Measurements from ENCODE around the gene UBE2O.

UBE2O gene

DNA sequence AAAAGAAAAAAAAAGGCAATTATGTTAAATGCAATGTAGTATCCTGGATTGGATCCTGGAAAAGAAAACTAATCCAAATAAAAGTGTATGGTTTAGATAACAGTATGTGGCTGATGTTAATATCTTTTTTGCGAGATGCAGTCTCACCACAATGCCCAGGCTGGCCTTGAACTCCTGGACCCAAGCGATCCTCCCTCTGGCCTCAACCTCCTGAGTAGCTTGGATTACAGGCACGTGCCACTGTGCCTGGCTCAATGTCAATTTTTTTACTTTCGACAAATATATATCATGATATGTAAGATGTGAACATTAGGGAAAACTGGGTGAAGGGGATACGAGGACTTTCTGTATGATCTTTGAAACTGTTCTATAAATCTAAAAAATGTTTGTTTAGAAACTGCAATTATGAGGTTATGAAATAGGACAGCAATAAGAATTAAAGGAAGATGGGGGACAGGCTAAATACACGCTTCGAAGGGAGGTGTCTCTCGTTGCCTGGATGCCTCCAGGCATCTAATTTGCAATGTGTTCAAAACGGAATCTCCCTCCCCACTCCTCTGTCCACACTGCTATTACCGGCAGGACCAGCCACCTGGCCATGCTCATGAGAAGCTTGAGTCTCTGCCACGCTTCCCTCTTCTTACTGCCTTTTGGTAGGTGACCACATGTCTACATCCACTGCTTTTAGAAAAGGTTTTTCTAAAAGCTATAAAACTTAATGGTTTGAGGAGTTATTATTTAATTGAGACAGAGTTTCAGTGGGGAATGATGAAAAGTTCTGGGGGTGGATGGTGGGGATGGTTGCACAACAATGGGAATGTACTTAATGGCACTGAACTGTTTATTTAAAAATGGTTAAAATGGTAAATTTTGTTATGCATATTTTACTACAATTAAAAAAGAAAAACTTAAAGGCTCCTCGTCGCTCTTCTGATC lies 15.2 kb downstream of the UBE2O start:
- DNase-seq: no peak

DNA sequence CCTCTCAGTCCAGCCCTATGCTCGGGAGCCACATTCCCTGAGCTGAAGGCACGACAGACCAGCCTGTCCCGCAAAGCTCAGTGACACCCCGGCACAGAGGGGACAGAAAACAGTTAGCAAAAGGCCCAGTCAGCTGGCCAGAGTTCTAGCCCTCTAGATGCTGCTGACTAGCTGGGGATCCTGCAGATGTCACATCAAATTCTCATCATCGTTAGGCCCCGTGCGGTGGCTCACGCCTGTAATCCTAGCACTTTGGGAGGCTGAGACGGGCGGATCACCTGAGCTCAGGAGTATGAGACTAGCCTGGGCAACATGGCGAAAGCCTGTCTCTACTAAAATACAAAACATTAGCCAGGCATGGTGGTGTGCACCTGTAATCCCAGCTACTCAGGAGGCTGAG lies 17.2 kb downstream of the UBE2O start:
- no peak for DNase-seq

DNA sequence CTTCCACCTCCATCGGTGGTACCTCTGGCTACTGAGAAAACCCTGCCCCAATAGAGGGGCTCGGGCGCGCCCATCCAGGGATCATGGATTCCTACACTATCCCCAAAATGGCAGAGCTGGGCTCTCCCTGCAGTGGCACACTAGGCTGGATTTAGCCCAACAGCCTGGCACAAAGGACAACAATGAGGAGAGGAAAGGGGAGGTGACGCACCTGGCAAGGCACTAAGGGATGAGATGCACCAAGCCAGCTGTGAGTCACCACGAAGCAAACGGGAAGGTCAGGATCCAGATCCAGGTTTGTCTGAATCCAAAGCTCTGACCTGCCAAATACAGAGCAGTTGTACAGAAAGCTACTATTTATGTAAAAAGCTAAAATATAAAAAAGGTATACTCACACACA lies 18.1 kb downstream of the UBE2O start:
- no peak for DNase-seq

DNA sequence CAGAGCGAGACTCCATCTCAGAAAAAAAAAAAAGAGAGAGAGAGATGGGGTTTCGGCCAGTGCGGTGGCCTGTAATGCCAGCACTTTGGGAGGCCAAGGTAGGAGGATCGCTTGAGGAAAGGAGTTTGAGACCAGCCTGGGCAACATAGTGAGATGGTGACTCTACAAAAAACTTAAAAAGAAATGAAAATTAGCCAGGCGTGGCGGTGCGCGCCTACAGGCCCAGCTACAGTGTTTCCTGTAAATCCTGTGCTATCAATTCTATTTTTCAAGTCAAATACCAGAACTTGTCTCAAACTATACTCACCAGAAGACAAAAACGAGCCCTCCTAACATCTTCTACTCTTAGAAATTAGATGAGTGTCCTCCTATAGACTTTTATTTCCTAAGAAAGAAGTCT lies 19.3 kb downstream of the UBE2O start:
- DNase-seq: no peak

DNA sequence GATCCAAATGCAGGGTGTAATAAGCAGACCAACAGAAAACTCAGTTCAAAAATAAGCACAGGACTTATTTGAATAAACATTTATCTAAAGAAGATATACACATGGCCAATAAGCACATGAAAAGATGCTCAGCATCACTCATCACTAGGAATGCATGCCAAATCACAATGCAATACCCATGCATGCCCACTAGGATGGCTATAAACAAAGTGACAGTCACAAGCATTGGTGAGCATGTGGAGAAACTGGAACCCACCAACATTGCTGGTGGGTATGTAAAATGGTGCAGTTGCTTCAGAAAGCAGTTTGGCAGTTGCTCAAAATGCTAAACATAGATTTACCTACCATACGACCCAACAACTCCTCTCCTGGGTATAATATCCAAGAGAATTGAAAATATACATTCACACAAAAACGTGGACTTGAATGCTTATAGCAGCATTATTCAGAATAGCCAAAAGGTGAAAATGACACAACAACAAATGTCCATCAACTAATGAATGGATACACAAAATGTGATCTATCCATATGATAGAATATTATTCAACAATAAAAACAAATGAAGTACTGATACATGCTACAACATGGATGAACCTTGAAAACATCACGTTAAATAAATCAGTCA lies 20.1 kb downstream of the UBE2O start:
- peak; percentile 41 for DNase-seq

DNA sequence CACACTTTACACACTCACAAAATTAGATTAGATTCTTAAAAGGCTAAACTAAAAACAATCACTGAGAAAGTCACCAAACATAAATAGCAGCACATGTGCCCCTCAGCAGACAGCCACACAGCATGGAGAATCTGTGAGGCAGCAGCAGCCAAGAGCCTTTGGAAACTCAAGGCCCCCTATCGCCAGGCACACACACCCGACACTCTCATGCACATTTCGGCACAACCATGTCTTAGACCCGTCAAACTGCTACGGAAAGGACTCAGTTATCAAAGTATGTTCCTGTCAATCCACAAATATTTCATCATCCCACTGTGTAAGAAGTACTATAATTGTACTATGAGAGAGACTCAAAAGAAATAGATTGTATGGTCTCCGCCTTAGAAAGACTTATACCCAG lies 20.9 kb downstream of the UBE2O start:
- peak; percentile 32 for DNase-seq

DNA sequence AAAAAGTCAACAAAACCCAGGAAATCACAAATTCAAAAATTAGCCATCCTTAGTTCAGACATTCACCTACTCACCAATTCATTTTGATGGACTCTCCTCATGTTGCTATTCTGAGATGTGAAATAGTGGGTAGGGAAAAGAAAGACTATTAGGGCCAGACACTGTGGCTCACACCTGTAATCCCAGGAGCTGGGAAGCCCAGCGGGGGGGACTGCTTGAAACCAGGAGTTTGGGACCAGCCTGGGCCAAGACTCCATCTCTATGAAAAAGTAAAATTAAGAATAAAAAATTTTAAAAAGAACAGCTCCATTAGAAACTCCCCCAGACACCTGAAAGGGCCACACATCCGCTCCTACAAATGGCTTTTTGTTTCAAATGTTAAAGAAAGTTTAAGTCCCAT lies 21.4 kb downstream of the UBE2O start:
- DNase-seq: no peak

DNA sequence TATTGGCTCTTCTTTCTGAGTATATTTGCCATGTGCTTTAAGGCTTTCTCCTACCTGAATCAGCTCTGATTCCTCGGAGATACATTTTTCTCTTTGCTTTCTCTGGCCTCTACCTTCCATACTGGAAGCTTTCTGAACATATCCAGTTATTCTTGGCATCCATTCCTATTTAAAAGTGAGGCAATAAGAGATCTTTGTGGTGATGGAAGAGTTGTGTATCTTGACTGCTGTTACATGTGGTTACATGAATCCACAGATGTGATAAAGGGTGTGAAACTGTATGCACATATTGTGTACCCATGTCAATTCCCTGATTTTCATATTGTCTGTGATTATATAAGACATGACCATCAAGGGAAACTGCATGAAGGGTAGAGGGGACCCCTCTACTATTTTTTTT lies 24.4 kb downstream of the UBE2O start:
- DNase-seq: no peak

DNA sequence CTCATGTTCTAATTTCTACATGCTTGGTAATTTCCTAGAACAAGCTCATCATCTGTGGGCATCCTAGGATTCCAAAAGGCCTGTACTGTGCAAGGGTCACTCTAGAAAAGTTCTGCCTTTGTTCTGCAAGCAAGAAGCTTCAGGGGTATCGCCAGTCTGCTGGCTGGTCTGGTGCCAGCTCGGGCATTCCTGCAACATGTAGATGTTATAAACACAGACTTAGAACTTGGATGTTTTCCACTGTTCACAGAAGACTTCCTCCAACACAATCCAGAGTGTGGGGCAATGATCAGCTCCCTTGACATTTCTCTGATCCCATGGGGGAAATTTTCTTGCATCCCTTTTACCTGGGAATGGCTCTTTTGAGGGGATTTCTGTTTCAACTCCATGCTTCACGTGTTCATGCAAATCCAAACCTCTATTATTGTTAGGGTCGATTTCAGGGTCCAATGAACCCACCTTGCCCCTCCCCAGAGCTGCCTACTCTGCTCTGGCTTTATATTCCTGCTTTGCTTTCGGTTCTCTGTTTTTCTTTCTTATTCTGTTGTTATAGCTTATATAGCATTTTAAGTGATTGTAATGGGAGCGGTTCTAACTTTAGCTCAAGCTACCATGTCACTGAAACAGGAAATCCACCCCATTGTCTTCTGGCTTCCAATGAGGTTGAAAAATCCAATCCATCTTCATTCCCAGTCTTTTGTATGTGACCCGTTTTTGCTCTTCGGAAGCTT lies 25.3 kb downstream of the UBE2O start:
- peak; percentile 28 for DNase-seq

DNA sequence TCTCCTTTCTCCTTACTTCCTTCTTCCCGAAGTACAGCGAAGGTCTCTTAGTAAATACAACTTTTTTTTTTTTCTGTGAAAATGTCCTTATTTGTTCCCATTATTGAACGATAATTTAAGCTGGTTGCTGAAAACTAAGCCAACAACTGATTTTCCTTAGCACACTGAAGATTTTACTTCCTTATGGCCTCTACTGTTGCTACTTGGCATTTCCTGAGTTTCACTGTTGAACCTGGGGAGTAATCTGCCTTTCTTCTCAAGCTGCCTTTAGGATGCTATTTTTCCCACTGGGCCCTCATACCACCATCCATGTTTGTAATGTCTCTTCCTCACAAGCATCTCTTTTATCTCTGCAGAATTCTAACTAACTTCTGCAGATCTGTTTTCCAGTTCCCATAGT lies 26.1 kb downstream of the UBE2O start:
- no peak for DNase-seq

DNA sequence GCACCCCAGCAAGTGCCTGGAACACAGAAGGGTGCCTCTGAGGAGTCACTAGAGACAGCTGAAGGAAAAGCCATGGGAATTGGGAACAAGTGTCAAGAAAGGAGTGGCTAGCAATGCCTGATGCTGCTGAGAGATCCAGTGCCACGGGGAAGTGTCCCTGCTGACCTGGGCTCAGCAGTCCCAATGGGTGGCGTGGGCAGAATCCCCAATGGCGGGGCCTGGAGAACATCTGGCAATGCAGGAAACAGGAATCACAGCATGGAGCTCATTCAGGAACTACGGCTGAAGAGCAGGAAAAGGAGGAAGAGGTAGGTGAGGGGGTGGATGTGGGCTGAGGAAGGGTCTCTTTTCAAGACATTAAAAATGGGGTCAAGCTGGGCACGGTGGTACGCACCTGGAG lies 30.1 kb downstream of the UBE2O start:
- DNase-seq: no peak

DNA sequence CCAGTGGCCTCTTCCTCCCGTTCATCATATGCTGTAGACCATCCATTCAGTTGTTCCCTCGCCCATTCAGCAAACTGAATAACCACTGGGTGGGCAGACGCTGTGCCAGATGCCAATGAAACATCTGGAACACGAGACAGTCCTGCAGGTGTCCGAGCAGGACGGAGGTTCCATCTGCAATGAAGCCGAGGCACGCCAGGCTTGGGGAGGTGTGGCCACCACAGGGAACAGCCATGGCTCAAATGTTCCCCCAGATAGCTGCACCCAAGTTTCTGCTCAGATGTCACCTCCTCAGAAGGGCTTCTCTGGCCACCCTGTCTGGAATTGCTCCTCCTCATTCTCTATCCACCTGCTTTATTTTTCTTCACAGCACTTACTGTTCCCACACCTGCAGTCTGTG lies 30.5 kb downstream of the UBE2O start:
- no peak for DNase-seq

DNA sequence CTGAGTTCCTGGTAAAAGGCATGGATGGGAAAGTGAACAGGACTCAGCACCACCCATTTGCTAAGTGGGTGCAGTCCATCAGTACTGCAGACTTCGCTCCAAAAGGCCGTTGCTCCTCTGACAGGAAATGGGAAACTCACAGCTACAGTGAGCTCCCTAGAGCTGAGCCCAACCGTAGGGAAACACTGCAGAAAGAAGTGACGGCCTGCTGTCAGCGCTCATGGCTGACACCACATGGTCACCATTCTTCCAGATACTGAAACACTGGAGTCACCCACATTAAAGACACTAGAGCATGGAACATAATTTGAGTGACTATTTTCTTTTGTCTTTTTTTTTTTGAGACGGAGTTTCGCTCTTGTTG lies 31.9 kb downstream of the UBE2O start:
- DNase-seq: peak; percentile 70

DNA sequence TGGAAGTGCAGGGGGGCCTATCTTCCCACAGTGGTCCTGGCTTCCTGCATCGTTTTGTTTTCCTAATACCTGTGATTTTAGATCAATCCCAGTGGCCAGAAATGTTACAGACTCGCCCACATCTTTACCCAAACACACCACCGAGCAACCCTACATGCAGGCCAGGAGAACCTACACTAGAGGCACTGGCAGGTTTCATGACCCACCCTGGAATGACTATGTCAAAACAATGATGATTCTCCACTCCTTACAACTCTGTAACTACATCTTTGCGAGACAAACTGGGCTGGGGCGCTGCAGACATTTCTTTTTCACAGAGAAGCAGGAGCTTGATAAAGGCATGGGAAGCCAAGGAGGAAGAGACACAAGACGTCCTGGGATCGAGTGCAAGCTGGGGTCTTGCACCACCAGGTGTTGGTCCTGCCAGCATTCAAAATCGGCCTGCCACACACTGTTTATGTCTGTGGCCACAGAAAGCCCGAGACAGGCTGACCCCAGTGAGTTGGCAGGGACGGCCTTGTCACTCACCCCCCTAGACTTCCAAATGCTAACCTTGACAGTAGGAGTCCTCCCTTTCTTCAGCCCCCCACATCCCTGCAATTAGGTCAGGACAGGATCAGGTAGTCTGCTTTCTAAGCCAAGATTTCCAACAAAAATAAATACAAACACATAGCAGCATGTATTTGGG lies 32.5 kb downstream of the UBE2O start:
- DNase-seq: no peak

DNA sequence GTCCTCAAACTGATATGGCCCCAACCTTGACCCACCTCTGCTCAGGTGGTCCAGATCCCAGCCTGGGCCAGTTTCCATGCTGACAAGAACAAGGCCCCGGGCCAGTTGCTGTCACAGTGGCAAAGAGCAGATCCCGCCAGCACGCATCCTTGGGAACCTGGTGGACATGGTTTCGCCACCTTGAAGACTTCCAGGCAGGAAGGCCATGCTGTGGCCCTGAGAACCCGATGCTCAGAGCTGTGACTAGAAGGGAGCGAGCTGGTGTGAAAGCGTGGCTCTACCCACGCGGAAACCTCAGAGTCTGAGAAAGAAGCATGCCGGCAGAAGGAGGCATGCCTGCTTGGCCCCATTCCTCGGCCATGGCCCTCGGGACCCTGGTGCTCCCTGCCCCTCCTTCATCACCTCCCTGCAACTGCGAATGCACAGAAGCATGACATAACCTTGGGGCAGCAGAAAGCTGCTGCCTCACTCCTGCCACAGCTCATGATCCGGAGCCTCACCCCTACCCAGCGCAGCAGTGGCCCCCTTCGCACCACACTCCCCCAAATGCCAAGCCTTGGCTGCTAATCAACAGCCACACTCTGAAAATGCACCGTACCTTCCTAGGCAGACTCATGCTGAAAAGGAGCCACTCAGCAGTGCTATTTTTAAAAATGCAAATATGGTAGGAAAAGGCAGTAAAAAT lies 33.2 kb downstream of the UBE2O start:
- DNase-seq: no peak

DNA sequence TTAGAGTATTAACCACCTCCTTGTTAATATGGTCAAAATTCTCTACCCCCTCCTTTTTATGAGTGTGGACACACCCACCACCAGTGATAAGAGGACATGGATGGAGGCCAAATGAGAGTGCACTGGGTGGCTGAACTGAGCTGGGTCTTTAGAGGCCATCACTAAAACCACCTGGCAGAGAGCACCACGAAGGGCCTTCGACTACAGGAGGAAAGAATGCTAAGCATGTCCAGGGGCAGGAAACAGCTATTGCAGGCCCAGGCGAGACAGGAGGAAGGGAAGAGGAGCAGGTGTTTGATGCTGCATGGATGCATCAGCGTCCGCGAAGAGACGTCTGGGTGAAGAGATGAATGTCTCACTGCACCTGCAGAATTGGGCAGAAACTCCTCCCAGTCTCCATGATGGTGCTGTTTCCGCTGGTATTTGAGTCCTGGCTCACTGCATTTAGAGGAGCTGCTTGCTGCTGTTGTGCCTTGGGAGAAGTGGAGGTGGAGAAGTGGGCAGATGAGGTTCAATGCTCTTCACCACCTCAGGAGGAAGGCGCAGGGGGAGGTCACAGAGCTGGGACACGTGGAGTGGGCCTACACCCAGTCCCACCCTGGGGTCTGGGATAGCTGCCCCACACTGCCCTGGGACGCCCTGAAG lies 35.3 kb downstream of the UBE2O start:
- DNase-seq: no peak

DNA sequence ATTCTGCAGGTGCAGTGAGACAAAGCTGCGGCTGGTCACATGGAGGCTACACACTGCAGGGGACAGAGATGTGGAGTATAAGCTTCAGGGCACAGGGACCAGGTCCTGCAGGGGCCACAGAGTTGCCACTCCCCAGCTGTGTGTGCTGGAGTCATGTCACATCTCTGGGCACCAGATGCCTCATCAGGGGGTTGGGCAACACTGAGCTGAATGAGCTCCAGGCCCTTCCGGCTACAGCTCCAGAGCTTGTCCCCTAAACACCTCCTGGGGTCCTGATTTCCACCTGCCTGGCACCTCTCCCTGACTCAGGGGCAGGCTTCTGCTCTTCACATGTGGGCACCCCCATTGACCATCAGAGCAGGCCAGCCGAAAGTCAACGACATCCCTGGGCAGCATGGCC lies 36.1 kb downstream of the UBE2O start:
- no peak for DNase-seq

DNA sequence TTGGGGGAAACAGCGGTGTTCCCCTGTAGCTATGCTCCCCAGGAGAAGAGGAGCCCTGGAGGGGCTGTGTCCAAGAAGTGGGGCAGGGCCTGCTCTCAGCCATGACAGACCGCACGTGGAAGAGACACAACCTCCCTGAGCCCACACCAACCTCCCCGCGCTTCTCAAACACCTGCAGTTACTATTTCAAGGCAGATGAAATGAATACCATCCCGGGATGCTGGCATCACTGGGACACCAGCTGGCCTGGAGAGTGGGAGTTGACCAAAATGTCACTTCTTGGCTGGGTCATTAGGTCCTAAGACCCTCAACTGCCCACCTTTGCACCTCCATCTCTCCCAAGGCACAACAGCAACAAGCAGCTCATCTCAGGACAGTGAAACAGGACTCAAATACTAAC lies 36.5 kb downstream of the UBE2O start:
- no peak for DNase-seq

DNA sequence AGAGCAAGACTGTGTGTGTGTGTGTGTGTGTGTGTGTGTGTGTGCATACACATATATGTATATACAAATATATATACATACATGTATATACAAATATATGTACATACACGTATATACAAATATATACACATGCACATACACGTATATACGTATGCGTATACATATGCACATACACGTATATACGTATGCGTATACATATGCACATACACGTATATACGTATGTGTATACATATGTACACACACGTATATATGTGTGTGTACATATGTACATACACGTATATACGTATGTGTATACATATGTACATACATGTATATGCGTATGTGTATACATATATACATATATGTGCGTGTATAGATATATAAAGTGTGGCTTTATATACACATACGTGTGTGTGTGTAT lies 37.2 kb downstream of the UBE2O start:
- DNase-seq: no peak

DNA sequence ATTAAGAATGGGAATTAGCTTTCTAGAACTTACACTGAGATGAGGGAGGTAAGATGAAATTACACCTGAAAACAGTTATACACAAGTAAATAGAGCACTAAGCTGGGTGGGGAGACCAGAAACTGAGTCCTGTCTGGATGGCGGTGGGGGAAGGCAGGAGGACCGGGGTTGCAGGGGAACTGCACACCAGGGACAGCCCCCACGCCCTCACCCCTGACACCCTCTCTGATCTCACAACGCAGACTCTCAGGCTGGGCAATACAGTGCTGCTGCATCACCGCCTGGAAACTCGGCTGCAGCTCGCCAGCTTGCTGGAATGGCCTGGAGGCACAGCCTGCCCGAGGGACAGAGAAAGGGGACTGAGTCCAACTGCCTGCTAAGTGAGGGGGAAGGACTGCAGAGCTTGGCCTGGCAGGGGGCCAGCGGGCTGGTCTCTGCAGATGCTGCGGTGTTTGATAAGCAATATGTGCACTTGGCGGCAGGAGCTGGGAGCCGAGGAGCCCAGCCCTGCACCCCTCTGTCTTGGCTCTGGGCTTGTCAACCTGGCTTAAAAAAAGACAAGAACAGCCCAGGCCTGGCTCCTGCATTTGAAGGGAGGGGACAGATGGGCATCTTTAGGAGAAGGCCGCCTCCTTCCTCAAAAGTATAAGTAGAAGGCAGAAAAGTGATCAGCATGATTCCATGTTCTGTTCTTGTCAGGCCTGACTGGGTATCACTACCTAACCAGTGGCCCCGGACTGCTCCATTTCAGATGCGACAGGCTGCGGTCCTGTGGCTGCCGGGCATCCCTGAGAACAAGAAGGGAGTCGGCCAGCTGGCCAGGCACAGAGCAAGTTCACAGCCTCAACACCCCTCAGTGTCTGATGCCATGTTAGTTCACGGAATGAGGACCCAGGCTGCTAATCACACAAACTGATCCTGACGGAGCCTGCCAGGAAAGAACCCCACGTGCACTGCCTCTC lies 38.3 kb downstream of the UBE2O start:
- peak; percentile 20 for DNase-seq

DNA sequence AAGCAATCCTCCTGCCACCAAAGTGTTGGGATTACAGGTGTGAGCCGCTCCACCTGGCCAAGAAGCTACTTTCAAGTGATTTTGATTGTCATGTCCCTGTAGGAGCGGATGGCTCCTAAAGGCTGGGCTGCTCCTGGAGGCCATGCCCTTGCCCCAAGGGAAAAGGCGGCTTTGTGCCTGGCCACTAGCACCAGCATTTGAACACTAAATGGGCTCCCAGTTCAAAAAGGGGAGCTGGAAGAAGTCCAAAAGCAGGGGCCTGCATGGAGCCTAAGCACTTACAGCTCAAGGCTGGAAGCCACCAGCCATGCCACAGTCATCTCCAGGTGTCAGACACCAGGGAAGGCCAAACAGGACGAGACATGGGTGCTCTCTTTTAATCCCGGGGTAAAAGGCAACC lies 41.7 kb downstream of the UBE2O start:
- DNase-seq: no peak
